NCI-H526 treated with DMSO at 0.1 percent for 48 hours (cell line): ENCODE data around the gene SMYD2.

Experiments
- DNase-seq: peaks from one replicate; lab custom pipeline; 2025; lab: John Stamatoyannopoulos, UW

SMYD2 gene, protein sequence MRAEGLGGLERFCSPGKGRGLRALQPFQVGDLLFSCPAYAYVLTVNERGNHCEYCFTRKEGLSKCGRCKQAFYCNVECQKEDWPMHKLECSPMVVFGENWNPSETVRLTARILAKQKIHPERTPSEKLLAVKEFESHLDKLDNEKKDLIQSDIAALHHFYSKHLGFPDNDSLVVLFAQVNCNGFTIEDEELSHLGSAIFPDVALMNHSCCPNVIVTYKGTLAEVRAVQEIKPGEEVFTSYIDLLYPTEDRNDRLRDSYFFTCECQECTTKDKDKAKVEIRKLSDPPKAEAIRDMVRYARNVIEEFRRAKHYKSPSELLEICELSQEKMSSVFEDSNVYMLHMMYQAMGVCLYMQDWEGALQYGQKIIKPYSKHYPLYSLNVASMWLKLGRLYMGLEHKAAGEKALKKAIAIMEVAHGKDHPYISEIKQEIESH

DNA sequence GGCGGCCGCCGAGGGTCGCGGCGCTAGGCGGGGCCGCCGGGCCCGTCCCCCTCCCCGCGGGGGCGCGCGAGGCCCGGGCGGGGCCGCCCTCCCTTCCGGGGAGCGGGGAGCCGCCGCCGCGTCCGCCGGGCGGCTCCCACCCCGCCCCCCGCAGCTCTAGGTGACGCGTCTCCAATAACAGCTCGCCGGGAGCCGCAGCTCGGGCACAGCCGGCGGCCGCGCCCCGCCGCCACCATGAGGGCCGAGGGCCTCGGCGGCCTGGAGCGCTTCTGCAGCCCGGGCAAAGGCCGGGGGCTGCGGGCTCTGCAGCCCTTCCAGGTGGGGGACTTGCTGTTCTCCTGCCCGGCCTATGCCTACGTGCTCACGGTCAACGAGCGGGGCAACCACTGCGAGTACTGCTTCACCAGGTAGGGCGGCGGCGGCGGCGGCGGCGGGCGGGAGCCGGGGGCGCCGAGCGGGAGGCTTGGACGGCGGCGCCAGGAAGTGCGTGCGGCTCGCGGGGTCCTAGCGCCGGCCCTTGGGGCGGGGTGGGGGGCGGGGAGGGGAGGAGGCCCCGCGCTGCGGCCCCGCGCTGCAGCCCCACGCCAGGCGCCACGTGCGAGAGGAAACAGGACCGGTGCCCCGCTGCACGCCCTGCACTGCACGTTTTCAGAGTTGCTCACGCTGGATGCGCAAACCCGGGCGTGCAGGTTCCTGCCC lies at the start of gene SMYD2:
Gene SMYD2, plus strand, starts transcription at position 139 of the 699 bp plus-strand sequence. Its CDS starts 96 bp downstream, at position 235.
- peak; percentile 62 for DNase-seq

DNA sequence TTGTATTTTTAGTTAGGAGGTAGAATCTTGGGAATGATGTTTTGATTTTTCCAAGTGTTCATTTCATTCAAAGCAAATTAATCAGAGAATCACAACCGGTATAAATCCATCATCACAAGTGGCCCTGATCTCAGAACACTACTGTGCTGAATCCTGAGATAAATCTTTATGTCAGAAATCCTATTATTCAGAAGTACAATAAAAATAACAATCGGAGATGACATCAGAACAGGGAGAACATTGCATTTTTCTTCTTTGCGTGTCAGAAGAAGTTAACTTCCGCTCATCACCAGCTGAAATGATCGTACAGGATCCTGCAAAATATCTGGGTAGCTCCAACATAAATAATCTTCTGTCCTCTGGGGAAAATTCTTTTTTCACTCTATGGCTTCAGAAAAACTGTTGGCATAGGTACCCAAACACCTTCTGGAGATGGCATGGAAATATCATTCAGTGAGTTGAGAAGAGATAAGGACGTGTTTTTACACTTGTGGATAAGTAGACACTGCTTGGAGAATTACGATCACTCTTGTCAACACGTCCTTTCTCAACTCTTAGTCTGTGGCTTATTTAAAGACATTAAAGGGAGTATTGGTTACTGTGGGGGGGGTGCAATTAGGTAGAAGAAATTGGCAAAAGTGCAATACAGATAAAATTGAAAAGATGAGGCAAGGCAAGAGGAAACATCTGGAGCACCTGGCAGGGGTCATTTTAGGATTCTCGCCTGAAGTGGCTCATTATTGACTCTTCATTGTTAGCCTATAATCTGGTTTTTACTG lies 46.9 kb upstream of the SMYD2 start:
- DNase-seq = no peak

DNA sequence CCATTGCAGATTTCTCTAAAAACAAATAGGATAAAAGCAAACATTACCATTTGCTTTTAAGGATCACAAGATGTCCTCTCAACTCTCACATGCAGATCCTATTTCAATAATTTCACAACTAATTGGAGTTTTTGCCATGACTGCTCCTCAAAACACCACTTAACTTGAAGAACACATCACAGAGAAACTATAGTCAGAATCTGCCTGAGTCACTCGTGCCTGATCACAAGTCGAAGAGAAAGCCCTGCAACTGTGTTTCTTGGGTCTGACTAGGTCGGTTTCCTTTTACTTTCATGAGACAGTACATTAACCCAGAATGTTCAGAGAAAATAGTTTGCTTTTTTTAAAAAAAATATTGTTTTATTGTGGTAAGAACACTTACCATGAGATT lies 46.3 kb upstream of the SMYD2 start:
- no peak for DNase-seq

DNA sequence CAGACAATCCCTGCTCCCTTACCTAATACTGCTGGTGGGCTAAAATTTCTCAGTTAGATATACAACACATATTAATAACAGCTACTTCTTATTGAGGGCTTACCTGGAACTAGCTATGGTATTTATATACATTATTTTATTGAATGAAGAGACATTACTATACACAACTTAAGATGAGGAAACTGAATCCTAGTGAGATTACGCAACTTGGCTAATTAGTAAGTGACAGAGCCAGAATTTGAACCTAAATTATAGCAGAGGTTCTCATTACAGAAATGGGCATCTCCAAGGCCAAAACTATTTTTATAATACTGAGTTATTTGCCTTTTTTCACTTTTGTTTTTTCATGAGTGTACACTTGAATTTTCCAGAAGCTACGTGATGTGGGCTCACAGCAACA lies 44.5 kb upstream of the SMYD2 start:
- no peak for DNase-seq

DNA sequence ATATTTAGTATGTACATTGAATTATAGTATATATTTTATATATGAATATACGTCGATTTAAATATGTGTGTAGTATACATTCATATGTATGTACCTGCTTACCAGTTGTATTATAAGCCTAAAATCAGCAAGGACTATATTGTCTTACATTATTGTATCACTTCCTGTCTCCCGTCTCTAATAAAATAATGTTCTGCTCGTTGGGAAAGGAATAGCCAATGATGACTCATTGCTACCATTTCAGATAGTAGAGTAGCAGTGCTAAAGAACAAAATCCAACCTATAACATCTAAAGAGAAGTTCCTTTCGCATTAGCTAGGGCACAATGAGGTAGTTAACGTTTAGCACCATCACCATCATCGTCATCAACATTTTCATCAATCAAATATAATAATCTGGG lies 39.9 kb upstream of the SMYD2 start:
- no peak for DNase-seq

DNA sequence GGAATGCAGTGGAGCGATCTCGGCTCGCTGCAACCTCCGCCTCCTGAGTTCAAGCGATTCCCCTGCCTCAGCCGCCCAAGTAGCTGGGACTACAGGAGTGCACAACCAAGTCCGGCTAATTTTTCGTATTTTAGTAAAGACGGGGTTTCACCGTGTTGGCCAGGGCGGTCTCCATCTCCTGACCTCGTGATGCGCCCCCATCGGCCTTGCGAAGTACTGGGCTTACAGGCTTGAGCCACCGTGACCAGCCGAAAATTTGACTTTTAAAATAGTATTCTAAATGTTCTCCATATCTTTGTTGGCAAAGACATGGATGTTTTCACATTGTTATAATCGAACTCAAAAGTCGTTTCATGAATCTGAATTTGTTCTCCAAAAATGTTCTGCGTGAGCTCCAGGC lies 36.7 kb upstream of the SMYD2 start:
- no peak for DNase-seq

DNA sequence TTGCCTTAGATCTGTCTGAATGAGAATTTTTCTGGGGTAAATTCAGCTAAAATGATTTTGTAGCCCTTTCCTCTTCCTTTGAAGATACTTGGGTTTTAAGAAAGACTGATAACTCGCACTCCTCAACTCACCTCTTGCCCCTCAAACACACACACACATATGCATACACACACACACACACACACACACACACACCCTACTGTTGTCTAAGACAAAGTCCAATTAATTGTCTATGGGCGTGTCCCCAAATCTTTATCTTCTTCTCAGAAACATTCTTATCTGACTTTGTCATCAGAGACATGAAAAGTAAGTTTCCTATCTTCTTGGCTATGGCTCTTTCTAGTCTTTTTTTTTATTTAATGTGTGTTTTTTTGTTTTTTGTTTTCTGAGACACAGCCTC lies 36.1 kb upstream of the SMYD2 start:
- no peak for DNase-seq

DNA sequence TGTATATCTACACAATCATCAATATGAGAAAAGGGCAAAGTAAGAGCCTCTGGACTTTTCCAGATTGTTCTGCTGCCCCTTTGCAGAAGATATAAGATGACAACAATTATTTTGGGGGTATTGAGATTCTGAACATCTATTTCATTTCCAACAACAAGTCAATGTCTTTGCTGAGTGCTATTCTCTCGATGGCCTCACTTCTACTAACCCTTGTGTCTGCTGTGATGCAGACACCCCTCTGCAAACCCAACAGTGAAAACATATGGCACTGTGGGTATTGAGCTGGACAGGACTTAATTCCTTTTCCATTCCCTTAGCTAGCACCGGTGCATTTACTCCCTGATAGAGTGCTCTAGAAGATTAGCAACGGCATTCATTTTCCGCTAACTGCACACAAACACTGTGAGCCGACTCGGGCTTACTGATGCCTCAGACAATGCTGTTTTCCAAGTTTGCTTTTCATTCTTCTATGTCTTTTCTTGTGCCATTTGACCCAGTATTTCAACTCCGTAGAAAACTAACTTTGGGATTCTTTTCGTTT lies 33.4 kb upstream of the SMYD2 start:
- DNase-seq = no peak

DNA sequence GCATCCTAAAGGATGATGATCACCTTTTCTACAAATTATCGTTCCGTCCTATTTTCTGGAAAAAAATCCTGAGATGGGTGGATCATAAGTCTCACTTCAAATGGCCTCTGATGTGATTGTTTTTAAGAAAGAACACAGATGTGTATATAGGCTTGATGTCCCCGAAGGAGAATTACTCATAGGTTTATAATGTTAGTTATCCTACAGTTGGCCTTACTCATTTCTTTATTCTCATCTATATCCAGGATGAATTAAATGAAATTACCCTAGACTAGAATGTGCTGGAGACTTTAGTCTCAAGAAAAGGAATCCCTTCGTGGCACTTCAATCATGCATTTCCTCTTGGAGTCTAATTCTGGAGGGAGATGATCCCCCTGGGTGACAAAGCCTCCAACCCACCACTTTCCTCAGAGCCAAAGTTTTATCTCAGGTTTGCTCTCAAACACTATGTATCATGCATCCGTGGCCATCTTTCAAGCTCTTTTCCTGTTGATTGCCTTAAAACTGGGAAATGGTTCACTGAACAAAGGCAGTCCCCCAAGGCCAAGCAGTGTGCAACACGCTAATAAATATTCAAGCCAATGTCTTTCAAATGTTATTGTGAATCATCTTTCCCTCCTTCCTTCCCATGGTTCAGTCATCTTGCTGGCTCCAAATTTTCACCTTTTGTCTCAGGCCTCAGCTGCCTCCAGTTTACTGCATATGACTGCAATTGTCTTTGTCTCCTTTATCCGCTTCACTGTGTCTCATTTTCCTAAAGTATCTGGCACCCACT lies 32.5 kb upstream of the SMYD2 start:
- DNase-seq = no peak

DNA sequence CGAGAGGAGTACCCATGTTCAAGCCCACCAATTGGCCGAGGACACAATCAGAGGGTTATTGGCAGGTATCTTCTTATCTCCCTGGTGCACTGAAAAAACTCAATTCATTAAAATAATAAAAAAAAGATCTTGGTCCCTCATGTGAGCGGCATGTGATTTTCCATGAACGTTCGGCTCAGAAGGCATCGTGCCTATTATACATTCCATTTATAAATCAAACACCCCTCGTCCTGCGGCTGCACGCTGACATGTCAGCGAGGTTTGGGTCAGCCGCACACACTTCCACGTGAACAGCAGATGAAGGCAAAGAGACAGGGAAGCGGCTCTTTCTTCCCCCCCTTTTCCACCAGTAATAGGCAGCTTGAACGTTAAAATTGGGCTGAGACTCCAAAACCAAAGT lies 31.3 kb upstream of the SMYD2 start:
- DNase-seq = no peak

DNA sequence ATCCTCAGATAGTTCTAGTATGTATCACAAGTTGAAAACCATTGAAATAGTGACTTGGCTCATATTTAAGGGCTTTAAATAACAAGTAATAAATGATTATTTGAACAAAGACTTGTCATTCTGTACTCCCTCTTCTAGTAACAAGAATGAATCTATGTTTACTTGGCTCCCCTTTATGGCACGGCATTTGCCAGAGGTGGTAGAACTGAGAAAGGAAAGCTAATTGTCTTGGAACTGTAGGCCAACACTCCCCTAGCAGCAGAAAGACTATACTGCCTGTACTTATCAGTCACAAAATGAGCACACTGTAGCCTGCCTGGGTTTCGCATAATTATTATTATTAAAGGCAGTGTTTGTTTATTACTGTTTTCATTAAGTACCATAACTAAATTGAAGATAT lies 29.6 kb upstream of the SMYD2 start:
- DNase-seq = no peak

DNA sequence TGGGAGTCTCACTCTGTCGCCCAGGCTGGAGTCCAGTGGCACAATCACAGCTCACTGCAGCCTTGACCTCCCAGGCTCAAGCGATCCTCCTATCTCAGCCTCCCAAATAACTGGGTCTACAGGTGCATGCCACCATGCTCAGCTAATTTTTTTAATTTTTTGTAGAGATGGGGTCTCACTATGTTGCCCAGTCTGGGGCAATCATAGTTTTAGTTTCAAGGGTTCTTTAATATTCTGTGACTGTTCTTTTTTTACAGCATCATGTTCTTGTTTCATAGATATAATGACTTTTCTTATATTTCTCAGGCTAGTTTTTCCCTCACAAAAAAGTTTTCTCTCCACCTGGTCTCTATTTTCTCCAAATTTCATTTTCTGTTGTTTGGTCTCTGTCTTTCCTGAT lies 25.4 kb upstream of the SMYD2 start:
- DNase-seq = no peak

DNA sequence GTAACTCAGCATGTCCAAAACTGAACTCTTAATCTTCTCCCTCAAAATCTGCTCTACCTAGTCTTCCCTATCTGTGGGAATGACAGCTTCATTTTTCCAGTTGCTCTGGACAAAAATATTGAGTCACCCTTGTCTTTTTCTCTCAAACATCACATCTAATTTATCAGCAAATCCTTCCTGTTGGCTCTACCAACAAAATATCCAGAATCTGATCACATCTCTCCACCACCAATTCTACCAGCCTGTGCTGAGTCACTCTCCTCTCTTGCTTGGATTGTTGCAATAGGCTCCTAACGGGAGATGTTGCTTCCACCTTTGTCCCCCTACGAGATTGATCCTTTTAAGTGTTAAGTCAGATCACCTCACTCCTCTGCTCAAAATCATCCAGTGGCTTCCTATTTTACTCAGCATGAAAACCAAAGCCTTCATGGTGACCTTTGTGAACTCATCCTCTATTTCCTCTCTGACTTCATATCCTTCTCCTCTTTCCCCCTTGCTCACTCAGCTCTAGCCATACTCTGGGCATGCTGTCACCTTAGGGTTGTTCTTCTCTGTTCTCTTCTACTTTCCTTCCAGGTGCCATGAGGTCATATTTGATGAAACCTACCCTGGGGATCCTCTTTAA lies 21.5 kb upstream of the SMYD2 start:
- DNase-seq = no peak

DNA sequence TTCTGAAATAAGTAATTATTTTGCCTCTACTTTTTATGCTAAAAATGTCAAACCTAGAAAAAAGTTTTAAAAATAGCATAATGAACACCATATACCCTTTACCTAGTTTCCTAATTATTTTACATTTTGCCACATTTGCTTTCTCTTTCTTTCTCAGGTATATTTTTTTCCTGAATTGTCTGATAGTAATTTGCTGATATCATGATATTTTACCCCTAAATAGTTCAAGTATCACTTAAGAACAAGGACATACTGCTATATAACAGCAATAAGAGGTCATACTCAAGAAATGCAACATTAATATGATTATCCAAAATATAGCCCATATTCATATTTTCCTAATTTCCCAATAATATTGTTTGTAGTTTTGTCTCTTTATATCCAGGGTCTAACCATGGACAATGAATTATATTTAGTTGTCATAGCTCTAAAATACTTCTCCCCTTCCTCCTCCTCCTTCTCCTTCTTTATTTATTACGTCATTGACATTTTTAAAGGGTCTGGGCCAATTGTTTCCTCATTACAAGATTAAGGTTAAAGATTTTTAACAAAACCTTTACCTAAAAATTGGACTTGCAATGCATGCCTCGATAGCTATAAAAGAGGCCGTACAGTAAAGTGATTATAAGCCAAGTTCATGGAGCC lies 20.3 kb upstream of the SMYD2 start:
- DNase-seq = no peak

DNA sequence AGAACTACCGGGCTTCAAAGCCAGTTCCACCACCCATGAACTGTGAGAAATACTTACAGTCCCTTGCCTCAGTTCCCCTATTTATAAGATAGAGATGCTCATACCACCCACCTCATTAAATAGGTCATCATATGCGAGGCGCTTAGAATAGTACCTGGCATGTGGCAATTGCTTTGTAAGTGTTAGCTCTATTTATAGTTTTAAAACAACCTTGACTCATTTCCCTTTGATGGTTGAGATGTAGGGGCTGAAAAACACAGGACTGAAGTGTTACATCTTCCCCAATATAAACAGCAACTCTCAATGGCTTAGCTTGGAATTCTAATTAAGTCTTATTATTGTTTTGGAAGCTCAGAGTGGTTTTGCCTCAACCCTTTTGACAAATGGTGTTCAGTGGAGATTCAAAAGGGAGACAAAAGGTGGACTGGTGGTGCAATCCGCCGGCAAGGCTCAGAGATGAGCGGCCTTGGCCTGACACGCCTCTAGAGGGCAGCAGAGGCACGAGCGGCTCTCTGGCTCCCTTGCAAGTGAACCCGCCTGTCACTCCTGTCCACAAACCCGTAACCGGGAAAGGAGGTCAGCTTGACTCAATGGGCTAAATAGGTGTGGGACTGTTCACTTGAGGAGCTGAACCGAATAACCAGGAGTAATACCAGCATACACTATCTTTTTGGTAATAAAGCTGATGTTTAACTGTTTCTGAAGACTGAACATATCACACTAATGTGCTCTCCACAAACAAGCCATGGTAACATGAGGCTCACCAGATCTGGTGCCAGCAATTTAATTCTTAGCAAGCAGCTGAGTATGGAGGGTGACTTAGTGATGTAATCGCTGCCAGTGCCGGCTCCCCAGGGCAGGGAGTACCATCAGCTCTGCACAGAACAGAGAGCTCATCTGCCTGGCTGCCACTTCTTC lies 19.5 kb upstream of the SMYD2 start:
- DNase-seq = peak; percentile 36

DNA sequence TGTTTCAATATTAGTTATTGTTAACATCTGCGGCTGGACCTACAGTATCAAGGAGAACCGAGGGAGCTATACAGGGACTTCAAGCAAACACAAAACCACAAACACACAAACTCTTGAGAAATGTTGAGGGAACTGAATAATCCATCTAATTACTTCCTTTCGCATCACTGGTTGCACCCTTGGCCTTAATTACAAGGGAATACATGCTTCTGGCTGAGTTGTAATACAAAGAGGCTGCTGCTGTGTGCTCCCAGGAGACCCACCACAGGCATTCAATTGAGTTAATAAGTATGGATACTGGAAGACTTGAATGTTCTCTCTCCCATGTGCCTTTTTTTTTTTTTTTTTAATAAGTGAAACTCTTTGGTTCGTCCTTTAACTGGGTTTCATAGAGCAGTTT lies 16.8 kb upstream of the SMYD2 start:
- no peak for DNase-seq

DNA sequence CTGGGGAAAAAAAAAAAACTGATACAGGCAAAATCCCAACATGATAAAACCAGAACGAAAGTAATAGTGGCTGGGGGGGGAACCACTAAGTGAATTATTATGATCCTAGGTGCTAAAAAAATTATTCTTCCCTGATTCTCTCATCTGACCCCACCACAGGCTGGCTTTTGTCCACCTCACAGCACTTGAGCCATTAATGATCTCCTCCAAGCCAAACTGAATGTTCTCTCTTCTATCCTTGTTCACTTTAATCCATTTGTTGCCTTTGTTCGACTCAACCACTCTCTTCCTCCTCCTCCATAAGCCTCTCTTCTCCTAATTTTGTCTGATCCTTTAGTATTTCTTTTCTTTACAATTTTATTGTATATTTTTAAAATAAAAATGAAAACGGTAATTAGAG lies 16.0 kb upstream of the SMYD2 start:
- DNase-seq = no peak

DNA sequence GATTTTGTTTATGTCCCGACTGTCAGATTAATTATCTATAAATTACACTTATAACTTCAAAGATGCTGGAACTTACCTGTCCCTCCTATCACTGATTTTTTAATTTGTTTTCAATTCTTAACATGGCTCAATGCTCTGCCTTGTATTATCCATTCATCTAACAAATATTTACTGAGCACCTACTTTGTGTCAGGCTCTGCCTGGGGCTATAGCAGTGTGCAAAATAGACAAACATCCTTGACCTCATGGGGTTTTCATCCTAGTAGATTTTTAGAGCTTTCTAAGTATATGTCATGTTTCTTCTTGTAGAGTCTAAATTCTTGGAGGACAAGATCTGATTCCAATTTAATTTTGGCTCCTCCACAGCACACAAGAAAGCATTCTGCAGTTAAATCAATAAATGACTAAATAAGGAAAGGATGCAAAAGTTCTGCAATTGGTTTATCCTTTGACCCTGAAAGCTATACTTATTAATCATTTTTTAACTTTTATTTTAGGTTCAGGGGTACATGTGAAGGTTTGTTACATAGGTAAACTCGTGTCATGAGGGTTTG lies 10.8 kb upstream of the SMYD2 start:
- no peak for DNase-seq

DNA sequence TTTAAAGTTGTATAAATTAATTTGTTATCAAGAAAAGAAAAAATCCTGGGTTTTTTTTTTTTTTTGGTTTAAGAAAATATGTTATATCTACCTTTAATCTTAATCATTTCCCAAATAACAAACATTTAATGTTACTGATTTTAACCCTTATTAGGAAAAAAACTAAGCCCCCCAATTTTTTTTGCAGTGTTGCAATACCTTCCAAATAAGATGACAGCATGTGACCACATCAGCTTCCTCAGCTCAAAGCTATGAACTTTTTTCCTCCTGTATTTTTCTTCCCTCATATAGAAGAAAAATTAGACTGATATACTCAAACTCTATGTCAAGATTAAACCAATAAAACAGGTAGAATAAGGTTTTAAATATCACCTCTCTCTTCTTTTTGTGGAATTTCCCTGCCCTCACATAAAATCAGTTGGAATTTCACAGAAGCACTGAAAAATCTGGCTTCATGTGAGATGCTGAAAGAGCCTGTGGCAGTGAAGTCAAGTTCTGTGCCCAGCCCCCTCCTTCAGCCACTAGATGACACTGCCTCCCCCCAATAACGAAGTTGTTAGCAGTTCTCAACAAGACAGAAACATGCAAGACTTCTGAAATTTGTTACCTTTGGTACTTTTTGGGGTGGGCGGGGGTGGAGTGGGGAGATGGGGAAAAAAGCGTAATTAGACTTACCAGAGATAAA lies 9.6 kb upstream of the SMYD2 start:
- no peak for DNase-seq
